Mucosa of descending colon (tissue), 3 donors: ENCODE measurements around the gene DIDO1. TPM values are rescaled to one million over a fixed set of nuclear protein-coding genes. Genes with fewer than 3 reads are reported as not detected.

ENCODE experiments used
- ATAC-seq: fragments of 200-7000 bp; cut with Tn5 transposase; one replicate; pipeline ENCODE4 v1.9.1; 2020; ENCODE audit warnings: mild to moderate bottlenecking, moderate library complexity
- DNase-seq, 3 donors: peaks; one replicate each; pipeline ENCODE4 v3.0.0-alpha.2; 2020
- H3K36me3 ChIP-seq: fragments of 200-600 bp; one replicate; pipeline ENCODE4 v1.8.0; 2021; ENCODE audit warnings: low read depth, mild to moderate bottlenecking
- H3K4me1 ChIP-seq: fragments of 200-600 bp; one replicate; pipeline ENCODE4 v1.8.0; 2021; ENCODE audit warnings: low read depth, mild to moderate bottlenecking
- H3K4me3 ChIP-seq: fragments of 200-600 bp; one replicate; pipeline ENCODE4 v1.8.0; 2021; ENCODE audit warnings: mild to moderate bottlenecking
- H3K9me3 ChIP-seq: fragments of 200-600 bp; one replicate; pipeline ENCODE4 v1.8.0; 2021; ENCODE audit warnings: mild to moderate bottlenecking
- intact Hi-C, 2 donors: fragments of 100-400 bp; cut with DNase I in 1 of 2; cut with micrococcal nuclease in 1 of 2; formaldehyde crosslinking; loops; one replicate each; pipeline versions ENCODE4 v1.11.0 to v1.11.1; 2022; cut with DNase I, micrococcal nuclease
- total RNA-seq, 3 donors: library from RNA; stranded (reverse); fragmentation: NEBNext Ultra II Directional in 2 of 3; extraction: Animal tissue kit (Norgen Biotek cat#: 25700) in 2 of 3; gene quantifications; one replicate each; pipeline versions ENCODE4 v1.2.1 to v1.2.4, GENCODE V29; 2021 to 2023
- TF ChIP-seq, protein P1 (sequence below): fragments of 200-600 bp; IDR thresholded peaks from one replicate; pipeline ENCODE4 v1.8.0; 2022; ENCODE audit warnings: antibody characterized with exemption, mild to moderate bottlenecking
- donor health status: DM: no; HTN: no; CAD: no; lungs with moderate emphysema.
- donor health status: DM: no; HTN: no; CAD: no.
- donor health status: DM: no; HTN: yes; CAD: no.

The DIDO1 gene
- total RNA-seq, 3 donors from 2014 or later = 53.4 to 72.5 (median 67.4) TPM

GRCh38 chr20:62906647-62907375 is 19.5 kb downstream of the DIDO1 start:
- peak in 1 of 3 donors; percentile 10 for DNase-seq
- no peak for ATAC-seq
- TF ChIP-seq, protein P1, sequence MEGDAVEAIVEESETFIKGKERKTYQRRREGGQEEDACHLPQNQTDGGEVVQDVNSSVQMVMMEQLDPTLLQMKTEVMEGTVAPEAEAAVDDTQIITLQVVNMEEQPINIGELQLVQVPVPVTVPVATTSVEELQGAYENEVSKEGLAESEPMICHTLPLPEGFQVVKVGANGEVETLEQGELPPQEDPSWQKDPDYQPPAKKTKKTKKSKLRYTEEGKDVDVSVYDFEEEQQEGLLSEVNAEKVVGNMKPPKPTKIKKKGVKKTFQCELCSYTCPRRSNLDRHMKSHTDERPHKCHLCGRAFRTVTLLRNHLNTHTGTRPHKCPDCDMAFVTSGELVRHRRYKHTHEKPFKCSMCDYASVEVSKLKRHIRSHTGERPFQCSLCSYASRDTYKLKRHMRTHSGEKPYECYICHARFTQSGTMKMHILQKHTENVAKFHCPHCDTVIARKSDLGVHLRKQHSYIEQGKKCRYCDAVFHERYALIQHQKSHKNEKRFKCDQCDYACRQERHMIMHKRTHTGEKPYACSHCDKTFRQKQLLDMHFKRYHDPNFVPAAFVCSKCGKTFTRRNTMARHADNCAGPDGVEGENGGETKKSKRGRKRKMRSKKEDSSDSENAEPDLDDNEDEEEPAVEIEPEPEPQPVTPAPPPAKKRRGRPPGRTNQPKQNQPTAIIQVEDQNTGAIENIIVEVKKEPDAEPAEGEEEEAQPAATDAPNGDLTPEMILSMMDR = no peak
- Histone ChIP-seq H3K4me3 (no peak overlapping the region), H3K9me3 (no peaks in the 10 kb centered on the region), H3K4me1 (no peaks in the 10 kb centered on the region), H3K36me3 (peaks cover 47% of the 10 kb centered on the region)
- intact Hi-C loops = no loop called here

DNA sequence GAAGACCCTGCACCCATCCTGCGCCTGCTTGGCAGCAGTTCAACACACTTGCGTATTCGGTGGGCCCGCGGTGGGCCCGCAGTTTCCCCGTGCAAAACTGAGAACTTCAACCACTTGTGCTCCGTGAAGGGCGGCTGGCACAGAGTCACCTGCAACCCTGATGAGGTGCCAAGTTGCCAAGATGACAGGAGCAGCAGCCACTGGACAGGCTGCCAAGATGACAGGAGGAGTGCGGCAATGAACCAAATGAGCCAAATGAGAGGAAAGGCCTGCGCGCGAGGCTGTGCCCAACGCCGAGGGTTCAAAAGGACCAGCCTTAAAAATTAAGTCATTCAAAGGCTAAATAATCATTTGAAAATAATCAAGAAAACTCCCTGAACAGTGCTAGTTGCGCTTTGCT is 20.1 kb downstream of the DIDO1 start:
- intact Hi-C loops = no loop called here
- TF ChIP-seq, protein P1 = no peak
- no peak for ATAC-seq
- Histone ChIP-seq H3K4me1 (peaks cover 3% of the 10 kb centered on the region), H3K4me3 (no peak overlapping the region), H3K36me3 (peaks cover 45% of the 10 kb centered on the region), H3K9me3 (no peaks in the 10 kb centered on the region)
- DNase-seq = peak in 2 of 3 donors; percentile 12 to 50

DNA sequence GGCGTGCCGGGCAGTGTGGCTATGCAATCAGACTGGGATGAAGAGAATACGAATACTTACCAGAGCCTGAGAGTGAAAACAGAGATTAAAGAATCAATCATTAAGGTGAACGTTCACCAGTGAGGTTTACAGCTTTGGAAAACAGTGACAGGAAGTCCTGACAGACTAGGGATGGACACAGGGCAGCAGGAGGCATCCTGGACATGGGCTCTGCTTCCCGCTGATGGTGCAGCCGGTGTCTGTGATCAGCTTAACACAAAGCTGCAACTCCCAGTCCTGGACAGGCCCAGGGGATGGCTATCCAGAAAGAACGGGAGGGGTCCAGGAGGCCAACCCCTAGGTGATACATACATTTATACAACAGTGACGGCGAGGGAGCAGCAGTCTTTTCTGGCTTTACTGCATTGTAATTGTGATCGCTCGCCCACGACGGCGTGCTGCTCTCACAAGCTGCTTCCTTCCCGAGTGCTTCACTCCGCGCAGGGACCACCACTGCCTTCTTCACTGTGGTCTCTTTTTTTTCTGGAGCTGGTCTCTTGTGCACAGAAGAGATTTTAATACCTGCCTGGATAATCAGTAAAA is 20.7 kb downstream of the DIDO1 start:
- intact Hi-C loops = no loop called here
- ATAC-seq = no peak

GRCh38 chr20:62902926-62903615 is 23.2 kb downstream of the DIDO1 start:
- Histone ChIP-seq H3K9me3 (no peaks in the 10 kb centered on the region), H3K36me3 (peaks cover 32% of the 10 kb centered on the region), H3K4me1 (peaks cover 29% of the 10 kb centered on the region), H3K4me3 (no peak overlapping the region)
- intact Hi-C loops = no loop called here
- DNase-seq (peak in 1 of 3 donors; percentile 23), ATAC-seq (no peak)
- TF ChIP-seq, protein P1 = no peak

More for the DNA sequence above, 20.7 kb downstream of the DIDO1 start:
- TF ChIP-seq, protein P1 = no peak
- Histone ChIP-seq H3K4me1 (peaks cover 9% of the 10 kb centered on the region), H3K36me3 (peaks cover 40% of the 10 kb centered on the region), H3K4me3 (no peak overlapping the region), H3K9me3 (no peaks in the 10 kb centered on the region)
- peak in 1 of 3 donors; percentile 13 for DNase-seq

DNA sequence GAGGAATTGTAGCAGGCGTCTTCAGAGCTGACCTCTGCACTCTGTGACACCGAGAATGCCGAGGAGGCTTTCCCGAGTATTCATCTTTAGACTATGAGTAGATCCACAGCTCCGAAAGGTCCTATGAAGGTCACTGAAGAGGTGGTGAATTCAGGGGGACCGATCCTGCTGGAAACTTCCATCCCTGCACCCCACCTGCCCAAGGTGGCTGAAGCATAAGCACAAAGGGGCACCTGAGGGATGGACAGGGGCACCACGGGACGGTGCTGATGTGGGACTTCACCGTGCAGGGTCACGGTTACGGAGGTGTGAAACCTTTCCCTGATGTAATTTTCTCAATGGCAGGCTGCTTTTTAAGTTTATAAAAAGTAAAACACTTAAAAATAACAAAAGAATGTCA is 24.4 kb downstream of the DIDO1 start:
- Histone ChIP-seq H3K36me3 (peaks cover 20% of the 10 kb centered on the region), H3K4me3 (no peak overlapping the region), H3K9me3 (no peaks in the 10 kb centered on the region), H3K4me1 (peaks cover 29% of the 10 kb centered on the region)
- TF ChIP-seq, protein P1 = no peak
- ATAC-seq (no peak), DNase-seq (peak in 1 of 3 donors; percentile 31)
- intact Hi-C loops = no loop called here
